GM23338 (cell line): ENCODE results near the gene CTSW. TPM values are rescaled to one million over a fixed set of nuclear protein-coding genes. Genes with fewer than 3 reads are reported as not detected.

Experiments
- ATAC-seq: fragments of 200-7000 bp; cut with Tn5 transposase; 3 replicates; pipeline ENCODE4 v1.9.1; 2020
- DNase-seq: peaks from one replicate; pipeline ENCODE4 v3.0.0-alpha.2; 2015; ENCODE audit warnings: low spot score
- H2AFZ ChIP-seq: fragments of 200-600 bp; sonication (generic); 2 replicates; pipeline ENCODE4 v1.8.0; 2016; ENCODE audit warnings: antibody characterized with exemption, mild to moderate bottlenecking, moderate library complexity
- H3F3A ChIP-seq: fragments of 200-600 bp; sonication (generic); replicated peaks from 2 replicates; pipeline ENCODE4 v1.8.0; 2017; ENCODE audit warnings: antibody characterized with exemption, mixed run types, low read depth
- H3K27ac ChIP-seq: fragments of 200-600 bp; sonication (generic); 2 replicates; pipeline ENCODE4 v1.6.1; 2016; ENCODE audit warnings: low read depth
- H3K27me3 ChIP-seq: fragments of 200-600 bp; sonication (generic); 2 replicates; pipeline ENCODE4 v1.8.0; 2016; ENCODE audit warnings: mild to moderate bottlenecking, mixed run types, moderate library complexity; ENCODE audit not compliant: insufficient read depth
- H3K36me3 ChIP-seq: fragments of 200-600 bp; sonication (generic); 2 replicates; pipeline ENCODE4 v1.8.0; 2016; ENCODE audit warnings: mild to moderate bottlenecking; ENCODE audit not compliant: insufficient read depth
- H3K4me1 ChIP-seq: fragments of 200-600 bp; sonication (generic); 2 replicates; pipeline ENCODE4 v1.8.0; 2016; ENCODE audit warnings: mild to moderate bottlenecking, moderate library complexity; ENCODE audit not compliant: insufficient read depth
- H3K4me2 ChIP-seq: fragments of 200-600 bp; sonication (generic); 2 replicates; pipeline ENCODE4 v1.7.1; 2017; ENCODE audit warnings: mixed run types
- H3K4me3 ChIP-seq: fragments of 200-600 bp; sonication (generic); 2 replicates; pipeline ENCODE4 v1.6.1; 2016; ENCODE audit warnings: mixed run types
- H3K79me2 ChIP-seq: fragments of 200-600 bp; sonication (generic); replicated peaks from 2 replicates; pipeline ENCODE4 v1.8.0; 2017; ENCODE audit warnings: mild to moderate bottlenecking; ENCODE audit not compliant: insufficient read depth
- H3K9me2 ChIP-seq: fragments of 200-600 bp; sonication (generic); 2 replicates; pipeline ENCODE4 v1.8.0; 2017; ENCODE audit not compliant: insufficient read depth
- H4K20me1 ChIP-seq: fragments of 200-600 bp; sonication (generic); replicated peaks from 2 replicates; pipeline ENCODE4 v1.8.0; 2017; ENCODE audit warnings: mild to moderate bottlenecking; ENCODE audit not compliant: insufficient read depth
- H3K27ac Mint-ChIP-seq: 2 replicates; pipeline ENCODE4 v1.8.0; 2020; ENCODE audit warnings: inconsistent platforms, mild to moderate bottlenecking, moderate library complexity, mixed read lengths
- H3K27me3 Mint-ChIP-seq: 3 replicates; pipeline ENCODE4 v1.8.0; 2022; ENCODE audit warnings: low read depth, mild to moderate bottlenecking, moderate library complexity, mixed read lengths, inconsistent platforms; ENCODE audit not compliant: insufficient read depth, poor library complexity
- H3K36me3 Mint-ChIP-seq: 3 replicates; pipeline ENCODE4 v1.8.0; 2021; ENCODE audit warnings: low read depth, mild to moderate bottlenecking, inconsistent platforms, moderate library complexity, mixed read lengths
- H3K4me1 Mint-ChIP-seq: 3 replicates; pipeline ENCODE4 v1.8.0; 2020; ENCODE audit warnings: mild to moderate bottlenecking, inconsistent platforms, mixed read lengths
- H3K4me3 Mint-ChIP-seq: 3 replicates; pipeline ENCODE4 v1.8.0; 2021; ENCODE audit warnings: moderate library complexity, mild to moderate bottlenecking, inconsistent platforms, mixed read lengths
- H3K9me3 Mint-ChIP-seq: 3 replicates; pipeline ENCODE4 v1.8.0; 2020; ENCODE audit warnings: moderate library complexity, mild to moderate bottlenecking, inconsistent platforms, mixed read lengths
- EZH2 ChIP-seq: fragments of 200-600 bp; sonication (generic); IDR thresholded peaks from one replicate; pipeline ENCODE4 v1.8.0; 2017; ENCODE audit warnings: antibody characterized with exemption, mild to moderate bottlenecking, low read depth; ENCODE audit not compliant: unreplicated experiment
- NANOG ChIP-seq: IDR thresholded peaks from 2 replicates; pipeline ENCODE4 v1.6.1; 2016; ENCODE audit warnings: antibody characterized with exemption, borderline replicate concordance
- polyA plus RNA-seq: library from polyadenylated mRNA; unstranded; fragments of >200 nt; fragmentation: Nextera tagmentation; extraction: Ambion mirVana; gene quantifications from 2 replicates; pipeline ENCODE4 v1.2.1, GENCODE V29; 2016
- total RNA-seq: library from RNA; depleted of rRNA; stranded (reverse); fragments of >200 nt; shearing (Covaris generic); gene quantifications from 2 replicates; pipeline ENCODE4 v1.2.3, GENCODE V29; 2014
- TF ChIP-seq, protein P1 (sequence below), 2 experiments: fragments of 200-600 bp in 1 of 2; sonication (generic) in 1 of 2; conservative IDR thresholded peaks; 2 replicates each; pipeline versions ENCODE4 v1.5.1 to v1.6.1; 2016 to 2017; ENCODE audit warnings: antibody characterized with exemption in 2 of 2, low read depth in 2 of 2, mild to moderate bottlenecking in 2 of 2, moderate library complexity in 1 of 2
- TF ChIP-seq, protein P2 (sequence below): IDR thresholded peaks from 2 replicates; pipeline ENCODE4 v1.6.1; 2016; ENCODE audit warnings: antibody characterized with exemption
- TF ChIP-seq, protein P3 (sequence below): fragments of 250-450 bp; sonication (Bioruptor Pico); IDR thresholded peaks from 2 replicates; pipeline ENCODE4 v1.5.0; 2020; ENCODE audit warnings: mild to moderate bottlenecking, moderate library complexity

The CTSW gene
- total and polyA plus RNA-seq, 2 experiments from 2014 or later: not detected

DNA sequence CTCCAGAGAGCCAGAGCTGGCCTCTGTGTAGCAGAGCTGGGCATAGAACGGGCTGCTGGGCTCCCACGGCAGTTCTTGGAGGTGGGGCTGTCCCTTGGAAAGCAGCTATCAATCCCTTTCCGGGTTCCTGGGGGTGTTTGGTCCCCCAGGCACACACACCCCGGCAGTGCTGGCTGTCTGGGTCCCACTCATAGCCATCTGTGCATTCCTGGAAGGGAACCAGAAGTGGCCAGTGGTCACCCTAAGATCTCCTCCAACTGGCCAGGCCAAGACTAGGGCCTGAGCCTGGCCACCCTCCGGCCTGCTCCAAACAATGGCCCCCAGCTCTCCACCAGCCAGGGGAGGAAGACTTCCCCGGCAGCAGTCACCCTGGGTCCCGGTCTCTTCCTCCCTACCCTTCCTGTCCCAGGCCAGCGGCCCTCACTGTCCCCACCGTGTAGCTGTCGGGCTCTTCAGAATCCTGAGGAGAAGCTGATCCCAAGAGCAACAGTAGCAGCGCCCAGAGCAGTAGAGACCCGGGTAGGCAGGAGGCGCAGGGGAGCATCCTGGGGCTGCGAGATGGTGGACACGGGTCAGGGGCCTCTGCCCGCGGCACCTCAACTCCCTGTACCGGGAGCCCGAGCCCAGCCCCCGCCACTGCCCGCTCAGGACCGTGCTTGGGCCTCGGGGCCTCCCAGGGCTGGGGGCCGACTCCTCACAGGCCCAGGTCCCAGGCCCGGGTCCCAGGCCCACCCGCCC, 7.7 kb upstream of the CTSW start:
- Histone ChIP-seq H3K4me3 (peak overlapping the region; percentile 83), H4K20me1 (no peaks in the 10 kb centered on the region; the same call in 1 of the 2 replicates), H3K9me2 (no peaks in the 10 kb centered on the region), H3K4me1 (no peaks in the 10 kb centered on the region; the same call in 1 of the 2 replicates), H3K4me2 (peak overlapping the region; percentile 99), H2AFZ (no peak overlapping the region), H3K27ac (no peak overlapping the region), H3K27me3 (peaks cover 29% of the 10 kb centered on the region), H3K79me2 (no peaks in the 10 kb centered on the region), H3F3A (peaks cover 5% of the 10 kb centered on the region; the same call in 1 of the 2 replicates), H3K36me3 (no peaks in the 10 kb centered on the region)
- H3K4me1 Mint-ChIP-seq: peaks cover 8% of the 10 kb centered on the region
- peak; percentile 62 for DNase-seq
- TF ChIP-seq NANOG: no peak
- TF ChIP-seq, protein P1, sequence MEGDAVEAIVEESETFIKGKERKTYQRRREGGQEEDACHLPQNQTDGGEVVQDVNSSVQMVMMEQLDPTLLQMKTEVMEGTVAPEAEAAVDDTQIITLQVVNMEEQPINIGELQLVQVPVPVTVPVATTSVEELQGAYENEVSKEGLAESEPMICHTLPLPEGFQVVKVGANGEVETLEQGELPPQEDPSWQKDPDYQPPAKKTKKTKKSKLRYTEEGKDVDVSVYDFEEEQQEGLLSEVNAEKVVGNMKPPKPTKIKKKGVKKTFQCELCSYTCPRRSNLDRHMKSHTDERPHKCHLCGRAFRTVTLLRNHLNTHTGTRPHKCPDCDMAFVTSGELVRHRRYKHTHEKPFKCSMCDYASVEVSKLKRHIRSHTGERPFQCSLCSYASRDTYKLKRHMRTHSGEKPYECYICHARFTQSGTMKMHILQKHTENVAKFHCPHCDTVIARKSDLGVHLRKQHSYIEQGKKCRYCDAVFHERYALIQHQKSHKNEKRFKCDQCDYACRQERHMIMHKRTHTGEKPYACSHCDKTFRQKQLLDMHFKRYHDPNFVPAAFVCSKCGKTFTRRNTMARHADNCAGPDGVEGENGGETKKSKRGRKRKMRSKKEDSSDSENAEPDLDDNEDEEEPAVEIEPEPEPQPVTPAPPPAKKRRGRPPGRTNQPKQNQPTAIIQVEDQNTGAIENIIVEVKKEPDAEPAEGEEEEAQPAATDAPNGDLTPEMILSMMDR (conservative IDR thresholded peaks at IDR 0.05; ENCODE audit: low read depth in 2 of 2): peak in 1 of 2 experiments; percentile 36; a peak in 2 of 4 replicates
- peaks cover 45% of the 10 kb centered on the region for H3K27me3 Mint-ChIP-seq
- H3K9me3 Mint-ChIP-seq: no peaks in the 10 kb centered on the region; the same call in 2 of the 3 replicates
- no peak overlapping the region for H3K27ac Mint-ChIP-seq
- H3K36me3 Mint-ChIP-seq: no peaks in the 10 kb centered on the region
- H3K4me3 Mint-ChIP-seq: peak overlapping the region; percentile 69
- peak; percentile 16 for ATAC-seq

DNA sequence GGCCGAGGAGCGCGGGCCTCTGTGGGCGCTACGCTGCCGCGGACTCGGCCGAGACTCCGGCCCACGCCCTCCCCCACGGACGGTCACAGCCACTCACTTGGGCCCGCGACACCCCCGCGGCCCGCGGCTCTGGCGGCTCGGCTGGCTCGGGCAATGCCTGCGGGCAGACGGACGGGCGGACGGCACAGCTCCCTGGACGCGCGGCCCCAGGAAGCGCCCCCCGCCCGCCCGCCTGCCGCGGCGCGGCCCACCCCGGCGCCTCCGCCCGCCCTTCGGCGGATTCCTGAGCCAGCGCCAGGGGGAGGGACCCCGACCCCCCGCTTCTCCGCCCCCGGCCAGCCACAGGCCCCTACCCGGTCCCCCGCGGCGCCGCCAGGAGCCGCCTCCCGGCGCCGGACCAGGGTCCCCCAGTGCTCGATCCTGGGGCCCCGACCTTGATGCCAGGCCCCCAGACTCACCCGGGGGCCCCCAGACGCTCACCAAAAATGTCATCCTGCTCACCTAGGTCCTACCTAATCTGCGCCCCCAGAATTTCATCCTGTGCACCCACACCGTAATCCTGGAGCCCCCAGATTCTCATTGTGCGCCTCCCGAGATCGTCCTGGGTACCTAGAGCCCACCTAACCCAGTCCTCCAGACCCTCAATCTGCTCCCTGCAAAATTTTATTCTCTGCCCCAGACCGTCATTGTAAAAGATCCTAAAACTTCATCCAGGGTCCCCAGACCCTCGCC, 6.9 kb upstream of the CTSW start, which contains the start of gene EFEMP2:
TSS of gene EFEMP2 (minus strand) at position 215 of the 732 bp plus-strand sequence. CDS start 446 bp downstream, outside the sequence.
- Histone ChIP-seq H3F3A (no peaks in the 10 kb centered on the region; the same call in 1 of the 2 replicates), H3K4me2 (peak within 1 kb of the TSS; percentile 99), H3K27ac (no peak within 1 kb of the TSS), H3K4me1 (no peaks in the 10 kb centered on the region; the same call in 1 of the 2 replicates), H4K20me1 (no peaks in the 10 kb centered on the region; the same call in 1 of the 2 replicates), H3K36me3 (no peaks in the 10 kb centered on the region), H3K9me2 (no peaks in the 10 kb centered on the region), H3K27me3 (peaks cover 29% of the 10 kb centered on the region), H2AFZ (peak within 1 kb of the TSS; percentile 98), H3K79me2 (no peaks in the 10 kb centered on the region), H3K4me3 (peak within 1 kb of the TSS; percentile 83)
- DNase-seq (no peak), ATAC-seq (peak; percentile 9)
- Mint-ChIP-seq H3K4me3 (peak within 1 kb of the TSS; percentile 75), H3K27me3 (peaks cover 46% of the 10 kb centered on the region), H3K9me3 (no peaks in the 10 kb centered on the region; the same call in 2 of the 3 replicates), H3K4me1 (peaks cover 3% of the 10 kb centered on the region; the same call in 2 of the 3 replicates), H3K36me3 (no peaks in the 10 kb centered on the region), H3K27ac (no peak within 1 kb of the TSS)
- TF ChIP-seq, protein P2, sequence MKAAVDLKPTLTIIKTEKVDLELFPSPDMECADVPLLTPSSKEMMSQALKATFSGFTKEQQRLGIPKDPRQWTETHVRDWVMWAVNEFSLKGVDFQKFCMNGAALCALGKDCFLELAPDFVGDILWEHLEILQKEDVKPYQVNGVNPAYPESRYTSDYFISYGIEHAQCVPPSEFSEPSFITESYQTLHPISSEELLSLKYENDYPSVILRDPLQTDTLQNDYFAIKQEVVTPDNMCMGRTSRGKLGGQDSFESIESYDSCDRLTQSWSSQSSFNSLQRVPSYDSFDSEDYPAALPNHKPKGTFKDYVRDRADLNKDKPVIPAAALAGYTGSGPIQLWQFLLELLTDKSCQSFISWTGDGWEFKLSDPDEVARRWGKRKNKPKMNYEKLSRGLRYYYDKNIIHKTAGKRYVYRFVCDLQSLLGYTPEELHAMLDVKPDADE: no peak
- TF ChIP-seq, protein P3, sequence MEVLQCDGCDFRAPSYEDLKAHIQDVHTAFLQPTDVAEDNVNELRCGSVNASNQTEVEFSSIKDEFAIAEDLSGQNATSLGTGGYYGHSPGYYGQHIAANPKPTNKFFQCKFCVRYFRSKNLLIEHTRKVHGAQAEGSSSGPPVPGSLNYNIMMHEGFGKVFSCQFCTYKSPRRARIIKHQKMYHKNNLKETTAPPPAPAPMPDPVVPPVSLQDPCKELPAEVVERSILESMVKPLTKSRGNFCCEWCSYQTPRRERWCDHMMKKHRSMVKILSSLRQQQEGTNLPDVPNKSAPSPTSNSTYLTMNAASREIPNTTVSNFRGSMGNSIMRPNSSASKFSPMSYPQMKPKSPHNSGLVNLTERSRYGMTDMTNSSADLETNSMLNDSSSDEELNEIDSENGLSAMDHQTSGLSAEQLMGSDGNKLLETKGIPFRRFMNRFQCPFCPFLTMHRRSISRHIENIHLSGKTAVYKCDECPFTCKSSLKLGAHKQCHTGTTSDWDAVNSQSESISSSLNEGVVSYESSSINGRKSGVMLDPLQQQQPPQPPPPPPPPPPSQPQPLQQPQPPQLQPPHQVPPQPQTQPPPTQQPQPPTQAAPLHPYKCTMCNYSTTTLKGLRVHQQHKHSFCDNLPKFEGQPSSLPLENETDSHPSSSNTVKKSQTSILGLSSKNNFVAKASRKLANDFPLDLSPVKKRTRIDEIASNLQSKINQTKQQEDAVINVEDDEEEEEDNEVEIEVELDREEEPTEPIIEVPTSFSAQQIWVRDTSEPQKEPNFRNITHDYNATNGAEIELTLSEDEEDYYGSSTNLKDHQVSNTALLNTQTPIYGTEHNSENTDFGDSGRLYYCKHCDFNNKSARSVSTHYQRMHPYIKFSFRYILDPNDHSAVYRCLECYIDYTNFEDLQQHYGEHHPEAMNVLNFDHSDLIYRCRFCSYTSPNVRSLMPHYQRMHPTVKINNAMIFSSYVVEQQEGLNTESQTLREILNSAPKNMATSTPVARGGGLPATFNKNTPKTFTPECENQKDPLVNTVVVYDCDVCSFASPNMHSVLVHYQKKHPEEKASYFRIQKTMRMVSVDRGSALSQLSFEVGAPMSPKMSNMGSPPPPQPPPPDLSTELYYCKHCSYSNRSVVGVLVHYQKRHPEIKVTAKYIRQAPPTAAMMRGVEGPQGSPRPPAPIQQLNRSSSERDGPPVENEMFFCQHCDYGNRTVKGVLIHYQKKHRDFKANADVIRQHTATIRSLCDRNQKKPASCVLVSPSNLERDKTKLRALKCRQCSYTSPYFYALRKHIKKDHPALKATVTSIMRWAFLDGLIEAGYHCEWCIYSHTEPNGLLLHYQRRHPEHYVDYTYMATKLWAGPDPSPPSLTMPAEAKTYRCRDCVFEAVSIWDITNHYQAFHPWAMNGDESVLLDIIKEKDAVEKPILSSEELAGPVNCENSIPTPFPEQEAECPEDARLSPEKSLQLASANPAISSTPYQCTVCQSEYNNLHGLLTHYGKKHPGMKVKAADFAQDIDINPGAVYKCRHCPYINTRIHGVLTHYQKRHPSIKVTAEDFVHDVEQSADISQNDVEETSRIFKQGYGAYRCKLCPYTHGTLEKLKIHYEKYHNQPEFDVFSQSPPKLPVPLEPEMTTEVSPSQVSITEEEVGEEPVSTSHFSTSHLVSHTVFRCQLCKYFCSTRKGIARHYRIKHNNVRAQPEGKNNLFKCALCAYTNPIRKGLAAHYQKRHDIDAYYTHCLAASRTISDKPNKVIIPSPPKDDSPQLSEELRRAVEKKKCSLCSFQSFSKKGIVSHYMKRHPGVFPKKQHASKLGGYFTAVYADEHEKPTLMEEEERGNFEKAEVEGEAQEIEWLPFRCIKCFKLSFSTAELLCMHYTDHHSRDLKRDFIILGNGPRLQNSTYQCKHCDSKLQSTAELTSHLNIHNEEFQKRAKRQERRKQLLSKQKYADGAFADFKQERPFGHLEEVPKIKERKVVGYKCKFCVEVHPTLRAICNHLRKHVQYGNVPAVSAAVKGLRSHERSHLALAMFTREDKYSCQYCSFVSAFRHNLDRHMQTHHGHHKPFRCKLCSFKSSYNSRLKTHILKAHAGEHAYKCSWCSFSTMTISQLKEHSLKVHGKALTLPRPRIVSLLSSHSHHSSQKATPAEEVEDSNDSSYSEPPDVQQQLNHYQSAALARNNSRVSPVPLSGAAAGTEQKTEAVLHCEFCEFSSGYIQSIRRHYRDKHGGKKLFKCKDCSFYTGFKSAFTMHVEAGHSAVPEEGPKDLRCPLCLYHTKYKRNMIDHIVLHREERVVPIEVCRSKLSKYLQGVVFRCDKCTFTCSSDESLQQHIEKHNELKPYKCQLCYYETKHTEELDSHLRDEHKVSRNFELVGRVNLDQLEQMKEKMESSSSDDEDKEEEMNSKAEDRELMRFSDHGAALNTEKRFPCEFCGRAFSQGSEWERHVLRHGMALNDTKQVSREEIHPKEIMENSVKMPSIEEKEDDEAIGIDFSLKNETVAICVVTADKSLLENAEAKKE (CRISPR knock-in tag): no peak
- peak; percentile 63 for TF ChIP-seq EZH2
